Measurements from ENCODE around the gene FAM120AOS. TPM values are rescaled to one million over a fixed set of nuclear protein-coding genes. Genes with fewer than 3 reads are reported as not detected.

Gene FAM120AOS
- total RNA-seq, 4 donors from 2014 or later = 49.4 to 60.8 (median 54.1) TPM

DNA sequence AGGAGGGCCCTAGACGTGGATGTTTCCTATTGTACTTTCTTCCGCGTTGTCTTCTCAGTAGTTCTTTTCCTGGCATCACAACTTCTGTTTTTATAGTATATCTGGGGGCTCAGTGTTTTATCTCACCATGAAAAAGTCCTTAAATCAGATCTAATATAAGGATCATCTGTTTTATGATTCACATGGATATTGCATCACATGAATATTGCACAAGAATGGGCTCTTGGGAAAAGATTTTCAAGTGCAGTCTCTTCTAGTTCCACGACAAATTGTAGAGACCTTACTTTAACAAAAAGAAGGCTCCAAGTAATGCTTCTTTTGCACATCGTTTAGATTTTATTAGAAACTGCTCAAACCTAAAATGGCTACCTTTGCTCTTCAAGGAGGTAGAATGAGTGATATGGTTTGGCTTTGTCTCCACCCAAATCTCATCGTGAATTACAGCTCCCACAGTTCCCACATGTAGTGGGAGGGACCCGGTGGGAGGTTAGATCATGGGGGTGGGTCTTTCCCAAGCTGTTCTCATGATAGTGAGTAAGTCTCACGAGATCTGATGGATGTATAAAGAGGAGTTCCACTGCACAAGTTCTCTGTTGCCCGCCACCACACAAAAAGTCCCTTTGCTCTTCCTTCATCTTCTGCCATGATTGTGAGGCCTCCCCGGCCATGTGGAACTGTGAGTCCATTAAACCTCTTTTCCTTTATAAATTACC is 55.6 kb downstream of the FAM120AOS start:
- no peaks in the 10 kb centered on the region for H3K27me3 ChIP-seq
- H3K9me3 ChIP-seq = peaks cover 0 to 4% (median 0%) of the 10 kb centered on the region in 4 donors
- no peak overlapping the region for H3K27ac ChIP-seq
- no peaks in the 10 kb centered on the region for H3K4me1 ChIP-seq
- DNase-seq (ENCODE audit: low spot score in 2 of 2) = peak in 1 of 2 donors; percentile 57
- TF ChIP-seq EP300 (IDR thresholded peaks at IDR 0.05) (no peak), POLR2A (IDR thresholded peaks at IDR 0.05) (no peak)
- TF ChIP-seq, protein P1, sequence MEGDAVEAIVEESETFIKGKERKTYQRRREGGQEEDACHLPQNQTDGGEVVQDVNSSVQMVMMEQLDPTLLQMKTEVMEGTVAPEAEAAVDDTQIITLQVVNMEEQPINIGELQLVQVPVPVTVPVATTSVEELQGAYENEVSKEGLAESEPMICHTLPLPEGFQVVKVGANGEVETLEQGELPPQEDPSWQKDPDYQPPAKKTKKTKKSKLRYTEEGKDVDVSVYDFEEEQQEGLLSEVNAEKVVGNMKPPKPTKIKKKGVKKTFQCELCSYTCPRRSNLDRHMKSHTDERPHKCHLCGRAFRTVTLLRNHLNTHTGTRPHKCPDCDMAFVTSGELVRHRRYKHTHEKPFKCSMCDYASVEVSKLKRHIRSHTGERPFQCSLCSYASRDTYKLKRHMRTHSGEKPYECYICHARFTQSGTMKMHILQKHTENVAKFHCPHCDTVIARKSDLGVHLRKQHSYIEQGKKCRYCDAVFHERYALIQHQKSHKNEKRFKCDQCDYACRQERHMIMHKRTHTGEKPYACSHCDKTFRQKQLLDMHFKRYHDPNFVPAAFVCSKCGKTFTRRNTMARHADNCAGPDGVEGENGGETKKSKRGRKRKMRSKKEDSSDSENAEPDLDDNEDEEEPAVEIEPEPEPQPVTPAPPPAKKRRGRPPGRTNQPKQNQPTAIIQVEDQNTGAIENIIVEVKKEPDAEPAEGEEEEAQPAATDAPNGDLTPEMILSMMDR (IDR thresholded peaks at IDR 0.05) = no peak
- WGBS, 2 donors = 65 to 70% methylated on average over 10 of the region's 10 CpGs
- H3K4me3 ChIP-seq = no peak overlapping the region
- H3K36me3 ChIP-seq = no peaks in the 10 kb centered on the region

Small RNA genes lying within 50 kb of the gene (small RNA-seq; reads per million reads assigned to genes)
- not detected for gene RF00019

Other genes with a start within 250 kb of the FAM120AOS start
- gene FAM120A, start 1.9 kb downstream of the FAM120AOS start, total RNA-seq = 100 to 1,000 TPM in 1 of 4 donors, 10 to 100 TPM in 3; 72.3 to 106 (median 76.1) TPM
- 10 to 100 TPM; 36.6 to 41.7 (median 38.6) TPM for gene PHF2, start 123.0 kb upstream of the FAM120AOS start, total RNA-seq